Gastroesophageal sphincter (tissue), 4 donors: Measurements from ENCODE around the gene BATF. TPM values are rescaled to one million over a fixed set of nuclear protein-coding genes. Genes with fewer than 3 reads are reported as not detected.

Source experiments
- ATAC-seq: fragments of 150-250 bp; one replicate; pipeline ENCODE4 v1.9.1; 2016; ENCODE audit warnings: mild to moderate bottlenecking, moderate library complexity
- H3K27ac ChIP-seq, 4 donors: fragments of 200-600 bp; sonication (generic) in 3 of 4; 1 replicate in 3 of 4; 2 replicates in 1 of 4; pipeline ENCODE4 v1.5.1; 2016 to 2019
- H3K27me3 ChIP-seq: fragments of 200-600 bp; sonication (generic); one replicate; pipeline ENCODE4 v1.5.1; 2019
- H3K36me3 ChIP-seq, 2 donors: fragments of 200-600 bp; sonication (generic); one replicate each; pipeline ENCODE4 v1.5.1; 2019; ENCODE audit warnings: control low read depth in 1 of 2
- H3K4me1 ChIP-seq, 3 donors: fragments of 200-600 bp; sonication (generic); 1 replicate in 2 of 3; 2 replicates in 1 of 3; pipeline ENCODE4 v1.5.1; 2016 to 2019; ENCODE audit warnings: control low read depth in 2 of 3
- H3K4me3 ChIP-seq, 2 donors: fragments of 200-600 bp; sonication (generic); one replicate each; pipeline ENCODE4 v1.5.1; 2019; ENCODE audit warnings: mild to moderate bottlenecking in 1 of 2, moderate library complexity in 1 of 2
- H3K9me3 ChIP-seq, 3 donors: fragments of 200-600 bp; sonication (generic); one replicate each; pipeline ENCODE4 v1.5.1; 2017 to 2019; ENCODE audit warnings: control low read depth in 2 of 3
- EP300 ChIP-seq: sonication (generic); formaldehyde crosslinking; IDR thresholded peaks from one replicate; pipeline ENCODE4 v1.6.1; 2017; ENCODE audit warnings: antibody characterized with exemption, mild to moderate bottlenecking
- POLR2A ChIP-seq, 2 donors: fragments of 450-650 bp; IDR thresholded peaks; one replicate each; pipeline ENCODE4 v1.6.1; 2017; ENCODE audit warnings: antibody characterized with exemption in 2 of 2, mild to moderate bottlenecking in 2 of 2, moderate library complexity in 1 of 2
- POLR2AphosphoS5 ChIP-seq: sonication (generic); formaldehyde crosslinking; IDR thresholded peaks from one replicate; pipeline ENCODE4 v1.6.1; 2017; ENCODE audit warnings: antibody characterized with exemption
- WGBS, 2 donors: methylation state at CpG; one replicate each; pipeline ENCODE4 v1.1.5; 2018; ENCODE audit warnings: low coverage in 1 of 2; 5-methylcytosine and 5-hydroxymethylcytosine counted together
- total RNA-seq, 4 donors: library from RNA; depleted of rRNA; stranded (reverse); fragments of >200 nt; gene quantifications; one replicate each; pipeline ENCODE4 v1.1.0, GENCODE V29; 2016
- TF ChIP-seq, protein P1 (sequence below), 4 experiments: fragments of 200-600 bp in 2 of 4; fragments of 450-650 bp in 2 of 4; sonication (generic) in 1 of 4; IDR thresholded peaks; one replicate each; pipeline ENCODE4 v1.5.1; 2017 to 2019; ENCODE audit warnings: antibody characterized with exemption in 4 of 4, mild to moderate bottlenecking in 2 of 4, moderate library complexity in 2 of 4

BATF gene
- total RNA-seq, 4 donors from 2014 or later = 2.6 to 16.8 (median 3.2) TPM

DNA sequence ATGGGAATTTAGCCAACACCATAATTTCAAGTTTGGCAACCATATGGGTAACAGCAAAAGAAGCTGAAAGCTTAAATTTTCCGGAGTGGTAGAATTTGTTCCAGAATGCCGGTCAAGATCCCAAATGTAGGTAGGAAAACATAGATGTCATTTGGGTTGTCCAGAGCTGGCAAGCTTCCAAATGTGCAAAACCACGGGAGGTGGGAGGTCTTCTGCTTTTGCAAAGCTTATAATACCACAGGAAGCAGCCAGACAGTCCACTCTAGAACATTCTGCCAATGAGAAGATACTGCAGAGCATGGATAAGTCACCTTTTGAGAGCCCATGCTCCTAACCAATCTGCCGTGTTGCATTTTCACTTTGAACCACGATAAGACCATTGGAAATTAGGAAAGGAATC is 26.4 kb upstream of the BATF start:
- ATAC-seq = no peak
- H3K36me3 ChIP-seq = no peaks in the 10 kb centered on the region

DNA sequence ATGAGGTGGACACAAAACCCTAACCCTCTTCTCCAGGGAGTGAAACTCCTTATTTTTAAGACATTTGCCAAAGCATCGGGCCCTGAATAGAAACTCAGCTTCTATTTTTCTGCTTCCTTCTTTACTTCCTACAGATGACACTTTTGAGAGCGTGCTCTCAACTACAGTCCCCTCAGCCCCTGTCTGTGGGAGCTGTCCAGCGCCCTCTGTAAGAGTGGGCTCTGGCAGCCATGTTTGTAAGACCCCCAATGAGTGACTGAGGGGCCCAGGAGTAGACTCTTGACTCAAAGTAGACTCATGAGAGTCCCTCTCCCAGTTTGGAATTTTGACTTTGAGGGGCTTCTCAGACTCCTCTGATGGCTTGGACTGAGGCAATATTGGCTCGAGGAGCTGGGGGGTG is 25.5 kb upstream of the BATF start:
- no peak overlapping the region for H3K27ac ChIP-seq
- no peak for ATAC-seq
- 100% methylated on average over 1 to 3 of the region's 4 CpGs for WGBS, 2 donors
- no peaks in the 10 kb centered on the region for H3K4me1 ChIP-seq
- no peaks in the 10 kb centered on the region for H3K36me3 ChIP-seq
- H3K27me3 ChIP-seq = no peaks in the 10 kb centered on the region
- no peak overlapping the region for H3K4me3 ChIP-seq
- TF ChIP-seq POLR2A (IDR thresholded peaks at IDR 0.05) (no peak), EP300 (no peak), POLR2AphosphoS5 (no peak)
- TF ChIP-seq, protein P1, sequence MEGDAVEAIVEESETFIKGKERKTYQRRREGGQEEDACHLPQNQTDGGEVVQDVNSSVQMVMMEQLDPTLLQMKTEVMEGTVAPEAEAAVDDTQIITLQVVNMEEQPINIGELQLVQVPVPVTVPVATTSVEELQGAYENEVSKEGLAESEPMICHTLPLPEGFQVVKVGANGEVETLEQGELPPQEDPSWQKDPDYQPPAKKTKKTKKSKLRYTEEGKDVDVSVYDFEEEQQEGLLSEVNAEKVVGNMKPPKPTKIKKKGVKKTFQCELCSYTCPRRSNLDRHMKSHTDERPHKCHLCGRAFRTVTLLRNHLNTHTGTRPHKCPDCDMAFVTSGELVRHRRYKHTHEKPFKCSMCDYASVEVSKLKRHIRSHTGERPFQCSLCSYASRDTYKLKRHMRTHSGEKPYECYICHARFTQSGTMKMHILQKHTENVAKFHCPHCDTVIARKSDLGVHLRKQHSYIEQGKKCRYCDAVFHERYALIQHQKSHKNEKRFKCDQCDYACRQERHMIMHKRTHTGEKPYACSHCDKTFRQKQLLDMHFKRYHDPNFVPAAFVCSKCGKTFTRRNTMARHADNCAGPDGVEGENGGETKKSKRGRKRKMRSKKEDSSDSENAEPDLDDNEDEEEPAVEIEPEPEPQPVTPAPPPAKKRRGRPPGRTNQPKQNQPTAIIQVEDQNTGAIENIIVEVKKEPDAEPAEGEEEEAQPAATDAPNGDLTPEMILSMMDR (IDR thresholded peaks at IDR 0.05) = no peak
- H3K9me3 ChIP-seq = no peaks in the 10 kb centered on the region

More for the DNA sequence above, 26.4 kb upstream of the BATF start:
- TF ChIP-seq EP300 (no peak), POLR2AphosphoS5 (no peak), POLR2A (IDR thresholded peaks at IDR 0.05) (no peak)
- TF ChIP-seq, protein P1 (IDR thresholded peaks at IDR 0.05) = no peak
- Histone ChIP-seq H3K4me3 (no peak overlapping the region), H3K4me1 (no peaks in the 10 kb centered on the region), H3K9me3 (no peaks in the 10 kb centered on the region), H3K27me3 (no peaks in the 10 kb centered on the region), H3K27ac (no peak overlapping the region)
- 61 to 72% methylated on average over 3 to 4 of the region's 5 CpGs for WGBS, 2 donors

DNA sequence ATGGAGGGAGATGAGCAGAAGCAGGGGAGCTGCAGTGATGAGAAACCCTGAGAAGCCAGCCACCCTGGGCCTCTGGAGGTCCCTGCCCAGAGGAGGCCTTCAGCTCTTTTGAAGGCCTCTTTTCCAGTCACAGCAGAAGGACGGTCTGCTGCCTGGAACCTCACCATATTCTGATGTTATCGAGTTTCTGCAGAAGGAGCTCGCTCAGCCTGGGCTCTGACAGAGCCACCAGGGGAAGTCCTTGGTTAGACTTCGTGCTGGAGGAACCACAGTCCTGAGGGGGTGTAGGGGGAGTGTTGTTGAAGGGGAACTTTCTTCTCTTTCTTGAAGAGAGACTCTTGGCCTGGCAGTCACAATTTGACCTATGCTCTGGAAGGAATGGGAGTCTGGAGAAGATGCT is 25.1 kb upstream of the BATF start:
- TF ChIP-seq POLR2AphosphoS5 (no peak), EP300 (no peak), POLR2A (IDR thresholded peaks at IDR 0.05) (no peak)
- TF ChIP-seq, protein P1 (IDR thresholded peaks at IDR 0.05) = no peak
- Histone ChIP-seq H3K27me3 (no peaks in the 10 kb centered on the region), H3K4me1 (no peaks in the 10 kb centered on the region), H3K4me3 (no peak overlapping the region), H3K9me3 (no peaks in the 10 kb centered on the region), H3K27ac (no peak overlapping the region), H3K36me3 (no peaks in the 10 kb centered on the region)
- 71% methylated on average over 1 of the region's 4 CpGs; no CpG with 5 or more reads in 1 of the 2 donors for WGBS, 2 donors
- no peak for ATAC-seq

DNA sequence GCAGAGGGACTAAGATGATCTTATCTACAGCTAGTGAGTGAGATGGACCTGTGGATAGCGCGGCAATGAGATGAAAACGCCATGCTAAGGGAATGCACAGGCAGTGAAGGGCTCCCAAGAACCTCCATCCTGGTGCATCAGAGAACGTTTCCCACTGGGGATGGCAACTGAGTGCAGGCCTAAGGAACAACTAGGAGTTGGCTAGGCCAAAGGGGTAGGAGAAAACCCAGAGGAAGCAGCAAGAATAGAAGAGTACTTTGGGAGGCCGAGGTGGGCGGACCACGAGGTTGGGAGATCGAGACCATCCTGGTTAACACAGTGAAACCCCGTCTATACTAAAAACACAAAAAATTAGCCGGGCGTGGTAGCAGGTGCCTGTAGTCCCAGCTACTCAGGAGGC is 24.6 kb upstream of the BATF start:
- TF ChIP-seq, protein P1 (IDR thresholded peaks at IDR 0.05) = no peak
- no peak for TF ChIP-seq POLR2A (IDR thresholded peaks at IDR 0.05)
- TF ChIP-seq EP300 = no peak
- no peak for TF ChIP-seq POLR2AphosphoS5
- Histone ChIP-seq H3K27me3 (no peaks in the 10 kb centered on the region), H3K4me1 (no peaks in the 10 kb centered on the region), H3K4me3 (no peak overlapping the region), H3K27ac (no peak overlapping the region), H3K9me3 (no peaks in the 10 kb centered on the region), H3K36me3 (no peaks in the 10 kb centered on the region)
- WGBS, 2 donors = 78 to 96% methylated on average over 4 to 5 of the region's 11 CpGs
- no peak for ATAC-seq

DNA sequence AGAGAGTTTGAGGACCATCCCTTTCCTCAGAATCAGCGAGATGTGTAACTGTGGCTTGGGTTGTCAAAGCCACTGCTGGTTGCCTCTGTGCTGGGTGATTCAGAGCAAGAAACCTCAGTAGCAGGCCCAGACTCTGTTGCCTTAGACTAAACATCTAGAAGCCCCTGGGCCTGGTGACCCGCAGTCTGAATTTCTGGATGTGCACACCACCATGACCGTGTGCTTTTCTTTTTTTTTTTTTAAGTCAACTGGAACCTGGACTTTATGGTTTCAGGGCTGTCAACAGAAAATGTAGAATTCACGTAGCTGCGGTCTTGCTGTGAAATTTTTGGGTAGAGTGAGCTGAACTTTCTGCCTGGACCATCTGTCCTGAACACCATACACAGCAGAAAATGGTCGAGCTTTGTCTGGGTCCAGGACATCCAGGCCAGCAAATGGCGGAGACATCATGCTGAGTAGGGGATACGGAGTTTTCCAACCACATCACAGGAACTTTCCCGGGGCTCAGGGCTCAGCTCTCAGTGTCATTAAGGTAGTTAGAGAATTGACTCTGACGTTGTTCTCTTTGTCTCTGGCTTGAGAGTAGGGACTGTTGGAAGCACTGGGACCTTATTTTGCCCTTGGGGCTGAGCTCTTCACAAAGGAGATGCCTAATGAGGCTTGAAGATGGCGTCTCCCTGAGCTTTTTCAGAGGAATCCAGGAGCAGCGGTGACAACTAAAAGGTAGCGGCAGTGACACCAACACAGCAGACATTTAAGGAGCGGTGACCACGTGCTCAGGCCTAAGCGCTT is 23.0 kb upstream of the BATF start:
- Histone ChIP-seq H3K27ac (no peak overlapping the region), H3K9me3 (no peaks in the 10 kb centered on the region), H3K4me1 (no peaks in the 10 kb centered on the region), H3K4me3 (no peak overlapping the region), H3K36me3 (no peaks in the 10 kb centered on the region), H3K27me3 (no peaks in the 10 kb centered on the region)
- TF ChIP-seq POLR2AphosphoS5 (no peak), POLR2A (IDR thresholded peaks at IDR 0.05) (no peak), EP300 (no peak)
- TF ChIP-seq, protein P1 (IDR thresholded peaks at IDR 0.05) = no peak
- ATAC-seq = no peak
- WGBS, 2 donors = 90 to 94% methylated on average over 5 to 14 of the region's 16 CpGs
